ENCODE measurements around the gene FOSL1. TPM values are rescaled to one million over a fixed set of nuclear protein-coding genes. Genes with fewer than 3 reads are reported as not detected.

Gene FOSL1
- total RNA-seq, 2 donors from 2014 or later = 4.9 to 6.8 TPM

- no peak for DNase-seq (ENCODE audit: low spot score)
- no peaks in the 10 kb centered on the region for H3K36me3 ChIP-seq
- H3K4me3 ChIP-seq = no peak overlapping the region
- no peaks in the 10 kb centered on the region for H3K27me3 ChIP-seq
- no peaks in the 10 kb centered on the region for H3K9me3 ChIP-seq
- H3K27ac ChIP-seq = no peak overlapping the region
- TF ChIP-seq CTCF (IDR thresholded peaks at IDR 0.05) = no peak
- H3K4me1 ChIP-seq = peaks cover 0 to 5% of the 10 kb centered on the region in 2 donors
Measured at GRCh38 chr11:65906602-65907001, 6.4 kb upstream of the FOSL1 start.

GRCh38 chr11:65903715-65904114, 3.5 kb upstream of the FOSL1 start:
- peaks cover 0 to 14% of the 10 kb centered on the region in 2 donors for H3K4me1 ChIP-seq
- no peak for TF ChIP-seq CTCF (IDR thresholded peaks at IDR 0.05)
- DNase-seq (ENCODE audit: low spot score) = no peak
- H3K9me3 ChIP-seq = no peaks in the 10 kb centered on the region
- no peak overlapping the region for H3K4me3 ChIP-seq
- H3K36me3 ChIP-seq = no peaks in the 10 kb centered on the region
- H3K27ac ChIP-seq = no peak overlapping the region
- H3K27me3 ChIP-seq = no peaks in the 10 kb centered on the region

- no peaks in the 10 kb centered on the region for H3K9me3 ChIP-seq
- no peak for DNase-seq (ENCODE audit: low spot score)
- no peak overlapping the region for H3K27ac ChIP-seq
Measured at GRCh38 chr11:65903068-65903481, 2.9 kb upstream of the FOSL1 start.

GRCh38 chr11:65900899-65901180, 652 bp upstream of the FOSL1 start:
- peaks cover 0 to 14% of the 10 kb centered on the region in 2 donors for H3K4me1 ChIP-seq
- H3K4me3 ChIP-seq = peak overlapping the region; percentile 53 to 59
- H3K27me3 ChIP-seq = no peaks in the 10 kb centered on the region
- H3K36me3 ChIP-seq = no peaks in the 10 kb centered on the region
- H3K9me3 ChIP-seq = no peaks in the 10 kb centered on the region
- peak overlapping the region; percentile 62 to 72 for H3K27ac ChIP-seq
- no peak for TF ChIP-seq CTCF (IDR thresholded peaks at IDR 0.05)
- no peak for DNase-seq (ENCODE audit: low spot score)

More at GRCh38 chr11:65903068-65903481, 2.9 kb upstream of the FOSL1 start:
- no peak for TF ChIP-seq CTCF (IDR thresholded peaks at IDR 0.05)
- peaks cover 0 to 14% of the 10 kb centered on the region in 2 donors for H3K4me1 ChIP-seq
- H3K4me3 ChIP-seq = no peak overlapping the region
- H3K36me3 ChIP-seq = no peaks in the 10 kb centered on the region
- no peaks in the 10 kb centered on the region for H3K27me3 ChIP-seq

GRCh38 chr11:65899356-65900124, 648 bp downstream of the FOSL1 start:
- H3K36me3 ChIP-seq = no peaks in the 10 kb centered on the region
- H3K4me3 ChIP-seq = peak overlapping the region; percentile 53 to 59
- peak; percentile 82 for DNase-seq (ENCODE audit: low spot score)
- no peaks in the 10 kb centered on the region for H3K9me3 ChIP-seq
- no peak for TF ChIP-seq CTCF (IDR thresholded peaks at IDR 0.05)
- H3K4me1 ChIP-seq = peaks cover 0 to 16% of the 10 kb centered on the region in 2 donors
- peak overlapping the region; percentile 62 to 72 for H3K27ac ChIP-seq
- no peaks in the 10 kb centered on the region for H3K27me3 ChIP-seq
